Common myeloid progenitor, CD34-positive (primary cell): Measurements from ENCODE around the gene CR1L.
"Not testable (repeated sequence)": the region's sequence is repeated elsewhere in the genome, so short reads cannot be mapped to it uniquely, and the experiment has no call there.

Experiments
- CTCF ChIA-PET: fragments of 350-600 bp; sonication (Branson Sonifier 250); formaldehyde crosslinking; loops from one replicate; lab custom pipeline; 2021; ENCODE audit warnings: antibody characterized with exemption; lab: Charles Lee
- POLR2A ChIA-PET: fragments of 350-600 bp; sonication (Branson Sonifier 250); formaldehyde crosslinking; loops from one replicate; lab custom pipeline; 2021; ENCODE audit warnings: antibody characterized with exemption; lab: Charles Lee
- DNase-seq, 3 donors: peaks; one replicate each; pipeline versions ENCODE4 v3.0.0 to v3.0.0-alpha.2; 2013
- H3K27ac ChIP-seq, 2 experiments: 1 replicate in 1 of 2; 2 replicates in 1 of 2; pipeline ENCODE4 v1.7.0; 2013; ENCODE audit warnings: inconsistent platforms in 2 of 2, low read length in 2 of 2, mild to moderate bottlenecking in 2 of 2, low read depth in 1 of 2, moderate library complexity in 1 of 2; ENCODE audit not compliant: severe bottlenecking in 2 of 2, insufficient read depth in 1 of 2, poor library complexity in 1 of 2
- H3K27me3 ChIP-seq, 5 experiments: replicated peaks in 2 of 5; 1 replicate in 3 of 5; 2 replicates in 2 of 5; pipeline versions ENCODE4 v1.6.1 to v1.7.0; 2013; ENCODE audit warnings: low read length in 4 of 5, mild to moderate bottlenecking in 2 of 5, moderate library complexity in 2 of 5, inconsistent platforms in 1 of 5; ENCODE audit not compliant: insufficient read depth in 5 of 5, control insufficient read depth in 4 of 5
- H3K36me3 ChIP-seq, 4 experiments: 1 replicate in 2 of 4; 2 replicates in 2 of 4; pipeline versions ENCODE4 v1.6.1 to v1.7.0; 2013; ENCODE audit warnings: low read length in 3 of 4, control low read depth in 1 of 4, mild to moderate bottlenecking in 1 of 4; ENCODE audit not compliant: control insufficient read depth in 4 of 4, insufficient read depth in 4 of 4
- H3K4me1 ChIP-seq, 4 experiments: 1 replicate in 3 of 4; 2 replicates in 1 of 4; pipeline versions ENCODE4 v1.6.1 to v1.7.1; 2013; ENCODE audit warnings: low read length in 3 of 4, mild to moderate bottlenecking in 3 of 4, control low read depth in 1 of 4, inconsistent platforms in 1 of 4, moderate library complexity in 1 of 4; ENCODE audit not compliant: control insufficient read depth in 4 of 4, insufficient read depth in 4 of 4; ENCODE audit errors: control extremely low read depth in 1 of 4
- H3K4me3 ChIP-seq, 7 experiments: 1 replicate in 4 of 7; 2 replicates in 3 of 7; pipeline versions ENCODE4 v1.5.1 to v1.7.0; 2013; ENCODE audit warnings: mild to moderate bottlenecking in 7 of 7, low read length in 6 of 7, moderate library complexity in 6 of 7, inconsistent platforms in 2 of 7, low read depth in 2 of 7, control low read depth in 1 of 7; ENCODE audit not compliant: insufficient read depth in 4 of 7, control insufficient read depth in 1 of 7; ENCODE audit errors: extremely low read depth in 1 of 7
- H3K9me3 ChIP-seq, 5 experiments: 1 replicate in 4 of 5; 2 replicates in 1 of 5; pipeline versions ENCODE4 v1.6.1 to v1.7.1; 2013; ENCODE audit warnings: low read length in 4 of 5, mild to moderate bottlenecking in 2 of 5, inconsistent platforms in 1 of 5, low read depth in 1 of 5, moderate library complexity in 1 of 5; ENCODE audit not compliant: control insufficient read depth in 4 of 5, insufficient read depth in 2 of 5; ENCODE audit errors: control extremely low read depth in 1 of 5
- WGBS: methylation state at CpG from one replicate; pipeline ENCODE4 v1.1.5; 2013; ENCODE audit not compliant: insufficient coverage; 5-methylcytosine and 5-hydroxymethylcytosine counted together

CR1L gene

DNA sequence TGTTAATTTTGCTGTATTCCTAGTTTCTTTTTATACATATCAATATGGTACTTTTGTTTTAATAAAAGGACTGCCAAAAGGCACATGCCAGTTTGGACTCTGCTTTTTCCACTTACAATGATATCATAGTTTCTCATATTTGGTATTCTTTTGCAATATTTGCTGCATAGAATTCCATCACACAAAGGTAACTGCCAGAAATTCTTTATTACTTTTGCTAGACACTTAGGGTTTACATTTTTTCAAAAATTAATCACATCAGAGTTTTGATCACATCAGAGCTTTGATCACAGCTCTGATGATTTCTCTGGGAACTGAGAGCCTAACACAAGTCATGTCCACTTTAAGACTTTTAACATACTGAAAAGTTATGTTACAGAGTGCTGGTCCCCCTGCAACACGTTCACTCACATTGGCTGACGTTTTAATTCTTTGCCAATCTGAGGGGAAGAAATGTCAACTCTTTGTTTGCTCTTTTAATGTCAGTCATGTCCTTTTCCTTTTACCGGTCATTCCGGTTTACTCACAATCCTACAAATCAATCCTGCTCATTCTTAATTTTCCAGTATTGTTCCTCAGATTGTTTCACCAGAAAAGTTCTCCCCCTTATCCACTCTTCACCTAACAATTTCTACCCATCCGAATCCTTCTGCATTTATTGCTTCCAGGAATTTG is 105.8 kb downstream of the CR1L start:
- no peaks in the 10 kb centered on the region for H3K27me3 ChIP-seq
- 71% methylated on average over 5 of the region's 5 CpGs for WGBS
- DNase-seq = no peak
- H3K9me3 ChIP-seq = no peaks in the 10 kb centered on the region
- H3K27ac ChIP-seq = peak overlapping the region in 1 of 2 experiments; percentile 89
- no peaks in the 10 kb centered on the region for H3K36me3 ChIP-seq
- H3K4me1 ChIP-seq = peaks cover 5 to 52% (median 33%) of the 10 kb centered on the region in 4 experiments
- ChIA-PET POLR2A (interaction anchor here (0.6 kb wide), 1 partner anchor 99 kb away, joined by 6 read pairs; no protein-coding TSS in a partner anchor), CTCF (no interaction called here)
- H3K4me3 ChIP-seq = peak overlapping the region in 3 of 7 experiments; percentile 77 to 96 (median 92)

DNA sequence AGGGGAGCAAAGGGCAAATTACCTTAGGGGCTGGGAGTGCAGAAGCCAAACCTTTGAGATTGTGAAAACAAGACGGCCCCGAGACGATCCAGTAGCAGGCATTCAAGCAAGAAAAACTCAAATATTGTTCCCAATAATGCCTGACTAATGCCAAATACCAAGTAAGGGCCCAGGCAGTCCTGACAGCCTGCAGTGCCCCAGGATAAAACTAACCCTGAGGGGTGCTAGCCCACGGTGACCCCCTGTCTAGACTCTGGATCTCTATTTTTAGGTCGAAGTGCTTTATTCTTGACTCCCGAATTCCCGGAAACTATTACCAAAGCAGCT is 106.5 kb downstream of the CR1L start:
- 4% methylated on average over 3 of the region's 7 CpGs for WGBS

DNA sequence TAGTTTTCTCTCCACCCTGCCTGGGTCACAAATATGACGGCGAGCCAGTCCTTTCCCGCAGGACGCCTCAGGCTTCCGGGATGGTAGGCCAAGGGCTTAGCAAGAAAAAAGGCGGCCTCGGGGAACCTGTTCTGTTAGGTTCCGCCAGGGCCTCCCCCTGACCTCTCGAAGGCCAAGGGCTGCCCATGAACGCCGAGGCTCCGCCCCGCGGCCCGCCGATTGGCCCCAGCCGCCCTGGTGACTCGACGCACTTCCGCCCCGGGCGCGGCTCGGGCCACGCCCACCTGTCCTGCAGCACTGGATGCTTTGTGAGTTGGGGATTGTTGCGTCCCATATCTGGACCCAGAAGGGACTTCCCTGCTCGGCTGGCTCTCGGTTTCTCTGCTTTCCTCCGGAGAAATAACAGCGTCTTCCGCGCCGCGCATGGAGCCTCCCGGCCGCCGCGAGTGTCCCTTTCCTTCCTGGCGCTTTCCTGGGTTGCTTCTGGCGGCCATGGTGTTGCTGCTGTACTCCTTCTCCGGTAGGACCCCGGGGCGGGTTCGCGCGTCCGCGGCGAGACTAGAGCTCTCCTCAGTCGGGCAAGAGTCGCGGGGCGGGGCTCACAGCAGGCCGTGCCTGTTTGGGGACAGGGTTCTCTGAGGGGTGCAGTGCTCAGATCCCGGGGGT is 107.0 kb downstream of the CR1L start, which contains the start of gene CD46:
TSS of gene CD46 (plus strand) at position 265 of the 666 bp plus-strand sequence. CDS start at position 424, 159 bp downstream.
- H3K27me3 ChIP-seq = no peaks in the 10 kb centered on the region
- H3K27ac ChIP-seq = peak within 1 kb of the TSS; percentile 68 to 89
- peak; percentile 95 to 98 (median 97) for DNase-seq
- H3K4me1 ChIP-seq = peaks cover 5 to 52% (median 35%) of the 10 kb centered on the region in 4 experiments
- CTCF ChIA-PET = interaction anchor here (0.9 to 2.4 kb wide), 2 partner anchors 44 to 47 kb away, joined by 5 to 9 read pairs; no protein-coding TSS in a partner anchor
- WGBS = 0% methylated on average over 55 of the region's 55 CpGs
- H3K4me3 ChIP-seq = peak within 1 kb of the TSS; percentile 71 to 96 (median 92)
- no peaks in the 10 kb centered on the region for H3K9me3 ChIP-seq
- H3K36me3 ChIP-seq = peaks cover 0 to 2% (median under 1%) of the 10 kb centered on the region in 4 experiments
- POLR2A ChIA-PET = interaction anchor here (0.6 to 0.7 kb wide), 2 partner anchors 94 to 101 kb away, joined by 3 to 6 read pairs; no protein-coding TSS in a partner anchor

More for the DNA sequence above, 106.5 kb downstream of the CR1L start:
- H3K4me3 ChIP-seq = peak overlapping the region in 5 of 7 experiments; percentile 77 to 96 (median 92)
- CTCF ChIA-PET, H3K36me3 ChIP-seq, H3K27me3 ChIP-seq, H3K9me3 ChIP-seq: not testable (repeated sequence)
- peak in 1 of 3 donors; percentile 17 for DNase-seq
- peaks cover 5 to 52% (median 35%) of the 10 kb centered on the region in 4 experiments for H3K4me1 ChIP-seq
- POLR2A ChIA-PET = interaction anchor here (0.6 kb wide), 1 partner anchor 100 kb away, joined by 6 read pairs; no protein-coding TSS in a partner anchor
- H3K27ac ChIP-seq = peak overlapping the region; percentile 68 to 89

DNA sequence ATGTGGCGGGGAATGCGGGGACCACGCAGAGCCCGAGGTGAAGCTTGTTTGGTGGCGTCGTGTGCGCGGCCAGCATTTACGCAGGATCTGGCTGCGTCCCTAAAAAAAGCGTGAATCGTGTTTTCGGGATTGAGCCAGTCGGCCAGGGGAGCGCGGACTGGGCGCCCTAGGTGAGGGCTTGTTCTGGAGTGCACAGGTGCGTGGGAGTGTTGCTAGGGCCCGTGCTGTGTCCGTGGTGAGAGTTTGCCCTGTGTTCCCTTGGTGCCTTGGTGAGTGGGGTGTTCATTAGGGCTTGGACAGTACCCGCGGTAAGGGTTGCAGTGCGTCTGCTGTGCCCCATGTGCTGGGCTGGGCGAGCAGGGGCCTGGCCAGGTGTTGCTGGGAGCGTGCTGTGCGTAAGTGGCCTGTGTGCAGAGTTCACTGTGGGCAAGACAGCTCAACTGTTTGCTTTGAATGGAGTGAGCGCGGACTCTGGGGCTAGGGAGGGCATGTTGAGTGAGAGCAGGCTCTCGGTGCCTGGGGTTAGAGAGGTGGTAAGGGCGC is 107.6 kb downstream of the CR1L start:
- peaks cover 2 to 7% (median 4%) of the 10 kb centered on the region in 4 experiments for H3K36me3 ChIP-seq
- peak in 1 of 3 donors; percentile 15 for DNase-seq
- H3K9me3 ChIP-seq = no peaks in the 10 kb centered on the region
- 0% methylated on average over 29 of the region's 30 CpGs for WGBS
- H3K27me3 ChIP-seq = no peaks in the 10 kb centered on the region
- peaks cover 5 to 52% (median 35%) of the 10 kb centered on the region in 4 experiments for H3K4me1 ChIP-seq
- POLR2A ChIA-PET = interaction anchor here (0.7 kb wide), 1 partner anchor 93 kb away, joined by 3 read pairs; no protein-coding TSS in a partner anchor
- CTCF ChIA-PET = interaction anchor here (0.9 to 2.4 kb wide), 2 partner anchors 43 to 46 kb away, joined by 5 to 9 read pairs; no protein-coding TSS in a partner anchor
- peak overlapping the region; percentile 71 to 96 (median 92) for H3K4me3 ChIP-seq
- peak overlapping the region; percentile 66 to 89 for H3K27ac ChIP-seq

DNA sequence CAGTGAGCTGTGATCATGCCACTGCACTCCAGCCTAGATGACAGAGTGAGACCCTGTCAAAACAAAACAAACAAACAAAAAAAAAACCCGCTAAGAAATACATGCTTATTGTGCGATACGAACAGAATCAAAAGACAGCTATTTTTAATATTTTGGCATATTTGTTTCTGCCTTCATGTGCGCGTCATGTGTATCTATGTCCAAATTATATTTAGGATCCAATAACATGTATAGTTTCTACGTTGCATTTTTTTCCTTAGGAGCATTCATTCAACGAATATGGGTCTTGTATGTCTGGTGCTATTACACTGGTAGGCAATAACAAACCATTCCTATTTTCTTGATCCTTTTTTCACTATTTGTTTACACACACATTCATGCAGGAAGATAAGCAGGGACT is 108.7 kb downstream of the CR1L start:
- Histone ChIP-seq H3K27me3 (no peaks in the 10 kb centered on the region), H3K4me1 (peaks cover 5 to 52% (median 34%) of the 10 kb centered on the region in 4 experiments), H3K4me3 (peak overlapping the region in 4 of 7 experiments; percentile 77 to 96 (median 89)), H3K36me3 (peaks cover 9 to 17% (median 11%) of the 10 kb centered on the region in 4 experiments), H3K9me3 (no peaks in the 10 kb centered on the region), H3K27ac (peak overlapping the region in 1 of 2 experiments; percentile 89)
- no peak for DNase-seq
- 60% methylated on average over 1 of the region's 7 CpGs for WGBS
- ChIA-PET POLR2A (interaction anchor here (0.5 to 0.7 kb wide), 2 partner anchors 8 to 25 kb away, joined by 3 read pairs; no protein-coding TSS in a partner anchor), CTCF (interaction anchor here (1.0 to 2.4 kb wide), 2 partner anchors 25 to 42 kb away, joined by 3 to 9 read pairs; no protein-coding TSS in a partner anchor)

DNA sequence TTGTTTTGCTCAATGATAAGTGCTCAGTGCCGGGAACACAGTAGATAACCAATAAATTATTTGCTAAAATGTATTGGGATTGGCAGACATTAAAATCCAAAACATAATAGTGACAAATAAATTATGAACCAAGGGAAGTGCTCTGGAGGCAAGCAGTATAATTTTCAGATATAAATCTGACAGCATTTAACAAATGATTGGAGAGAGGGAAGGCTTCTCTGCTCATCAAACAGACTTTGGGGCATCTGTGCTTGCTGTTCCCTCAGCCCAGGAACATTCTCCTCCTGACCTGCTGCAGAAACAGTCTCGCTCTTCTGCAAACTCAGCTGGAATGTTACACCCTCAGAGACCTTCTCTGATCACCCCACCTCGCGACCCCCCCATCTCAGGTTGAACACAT is 109.1 kb downstream of the CR1L start:
- POLR2A ChIA-PET = interaction anchor here (0.5 to 0.7 kb wide), 3 partner anchors 8 to 1121 kb away, joined by 3 to 5 read pairs (median 3); no protein-coding TSS in a partner anchor
- Histone ChIP-seq H3K27me3 (no peaks in the 10 kb centered on the region), H3K4me3 (peak overlapping the region in 3 of 7 experiments; percentile 77 to 96 (median 92)), H3K4me1 (peaks cover 5 to 49% (median 32%) of the 10 kb centered on the region in 4 experiments), H3K36me3 (peaks cover 9 to 19% (median 12%) of the 10 kb centered on the region in 4 experiments), H3K9me3 (no peaks in the 10 kb centered on the region), H3K27ac (peak overlapping the region in 1 of 2 experiments; percentile 89)
- CTCF ChIA-PET = interaction anchor here (1.0 to 2.4 kb wide), 2 partner anchors 25 to 42 kb away, joined by 3 to 9 read pairs; no protein-coding TSS in a partner anchor
- 77% methylated on average over 3 of the region's 4 CpGs for WGBS
- DNase-seq = no peak
